ENCODE results near the gene APBB3. TPM values are rescaled to one million over a fixed set of nuclear protein-coding genes. Genes with fewer than 3 reads are reported as not detected.

Gene APBB3
- total RNA-seq, 2 donors from 2014 or later, result 36.4 to 41.4 TPM

DNA sequence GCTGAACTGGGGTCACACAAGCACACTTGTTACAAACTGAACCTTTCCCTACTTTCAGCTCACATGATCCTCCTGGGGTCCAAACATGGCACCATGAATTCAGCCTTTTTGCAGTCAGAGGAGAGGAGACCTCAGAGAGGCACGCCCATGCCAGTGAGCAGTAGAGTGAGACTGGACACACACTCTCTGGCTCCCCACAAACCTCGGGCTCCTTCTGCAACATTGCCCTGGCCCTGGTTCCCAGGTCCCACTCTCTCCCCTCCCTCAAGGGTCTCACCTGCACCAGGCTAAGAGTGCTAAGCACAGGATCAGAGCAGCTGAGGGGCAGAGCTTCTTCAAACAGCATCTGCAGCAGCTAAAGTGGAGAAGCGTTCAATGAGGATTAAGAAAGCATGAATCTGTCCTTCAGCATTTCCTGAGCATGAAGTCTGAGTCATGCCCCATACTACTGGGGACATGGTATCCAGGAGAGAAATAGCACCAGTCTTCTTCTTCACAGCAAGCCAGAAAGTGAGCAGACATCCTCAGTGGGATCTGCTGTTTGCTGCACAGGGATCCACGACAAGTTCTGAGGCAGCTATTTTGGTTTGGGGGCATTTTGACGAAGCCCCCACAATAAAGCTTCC is 27.5 kb upstream of the APBB3 start:
- Mint-ChIP-seq H3K27ac (no peak overlapping the region), H3K36me3 (ENCODE audit: low read depth) (no peaks in the 10 kb centered on the region)

GRCh38 chr5:140590861-140591260 is 26.5 kb upstream of the APBB3 start:
- Mint-ChIP-seq H3K4me3 (no peak overlapping the region), H3K27me3 (ENCODE audit: insufficient read depth) (peaks cover 3% of the 10 kb centered on the region), H3K4me1 (peaks cover 3% of the 10 kb centered on the region), H3K36me3 (ENCODE audit: low read depth) (no peaks in the 10 kb centered on the region), H3K9me3 (peaks cover 6% of the 10 kb centered on the region), H3K27ac (peak overlapping the region; percentile 39)
- H3K4me1 ChIP-seq (ENCODE audit: control insufficient read depth, insufficient read depth, low read length), result no peaks in the 10 kb centered on the region
- no peak overlapping the region for H3K9ac ChIP-seq (ENCODE audit: extremely low read depth, low read length, poor library complexity, severe bottlenecking)
- no peaks in the 10 kb centered on the region for H3K27me3 ChIP-seq (ENCODE audit: control insufficient read depth, insufficient read depth, low read length, poor library complexity, severe bottlenecking)
- no peak overlapping the region for H3K27ac ChIP-seq (ENCODE audit: low read depth, low read length)
- no peaks in the 10 kb centered on the region for H3K36me3 ChIP-seq (ENCODE audit: control insufficient read depth, insufficient read depth, low read length)
- DNase-seq, result no peak
- 87 to 90% methylated on average over 5 to 7 of the region's 7 CpGs for WGBS, 2 experiments (ENCODE audit: insufficient coverage in 1 of 2, insufficient read length in 1 of 2)
- H3K9me3 ChIP-seq (ENCODE audit: control insufficient read depth, low read length), result no peaks in the 10 kb centered on the region
- H3K4me3 ChIP-seq (ENCODE audit: low read length), result no peak overlapping the region
- TF ChIP-seq, protein P1, sequence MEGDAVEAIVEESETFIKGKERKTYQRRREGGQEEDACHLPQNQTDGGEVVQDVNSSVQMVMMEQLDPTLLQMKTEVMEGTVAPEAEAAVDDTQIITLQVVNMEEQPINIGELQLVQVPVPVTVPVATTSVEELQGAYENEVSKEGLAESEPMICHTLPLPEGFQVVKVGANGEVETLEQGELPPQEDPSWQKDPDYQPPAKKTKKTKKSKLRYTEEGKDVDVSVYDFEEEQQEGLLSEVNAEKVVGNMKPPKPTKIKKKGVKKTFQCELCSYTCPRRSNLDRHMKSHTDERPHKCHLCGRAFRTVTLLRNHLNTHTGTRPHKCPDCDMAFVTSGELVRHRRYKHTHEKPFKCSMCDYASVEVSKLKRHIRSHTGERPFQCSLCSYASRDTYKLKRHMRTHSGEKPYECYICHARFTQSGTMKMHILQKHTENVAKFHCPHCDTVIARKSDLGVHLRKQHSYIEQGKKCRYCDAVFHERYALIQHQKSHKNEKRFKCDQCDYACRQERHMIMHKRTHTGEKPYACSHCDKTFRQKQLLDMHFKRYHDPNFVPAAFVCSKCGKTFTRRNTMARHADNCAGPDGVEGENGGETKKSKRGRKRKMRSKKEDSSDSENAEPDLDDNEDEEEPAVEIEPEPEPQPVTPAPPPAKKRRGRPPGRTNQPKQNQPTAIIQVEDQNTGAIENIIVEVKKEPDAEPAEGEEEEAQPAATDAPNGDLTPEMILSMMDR (conservative IDR thresholded peaks at IDR 0.05), result no peak

More for the DNA sequence above, 27.5 kb upstream of the APBB3 start:
- Histone ChIP-seq H3K27me3 (ENCODE audit: control insufficient read depth, insufficient read depth, low read length, poor library complexity, severe bottlenecking) (no peaks in the 10 kb centered on the region), H3K9ac (ENCODE audit: extremely low read depth, low read length, poor library complexity, severe bottlenecking) (no peak overlapping the region), H3K4me3 (ENCODE audit: low read length) (no peak overlapping the region), H3K36me3 (ENCODE audit: control insufficient read depth, insufficient read depth, low read length) (no peaks in the 10 kb centered on the region), H3K27ac (ENCODE audit: low read depth, low read length) (no peak overlapping the region), H3K4me1 (ENCODE audit: control insufficient read depth, insufficient read depth, low read length) (no peaks in the 10 kb centered on the region), H3K9me3 (ENCODE audit: control insufficient read depth, low read length) (no peaks in the 10 kb centered on the region)
- peaks cover 3% of the 10 kb centered on the region for H3K27me3 Mint-ChIP-seq (ENCODE audit: insufficient read depth)
- H3K4me3 Mint-ChIP-seq, result no peak overlapping the region
- peaks cover 3% of the 10 kb centered on the region for H3K4me1 Mint-ChIP-seq
- DNase-seq, result no peak
- TF ChIP-seq, protein P1 (conservative IDR thresholded peaks at IDR 0.05), result no peak
- H3K9me3 Mint-ChIP-seq, result peaks cover 6% of the 10 kb centered on the region
- 86 to 87% methylated on average over 5 of the region's 5 CpGs for WGBS, 2 experiments (ENCODE audit: insufficient coverage in 1 of 2, insufficient read length in 1 of 2)

DNA sequence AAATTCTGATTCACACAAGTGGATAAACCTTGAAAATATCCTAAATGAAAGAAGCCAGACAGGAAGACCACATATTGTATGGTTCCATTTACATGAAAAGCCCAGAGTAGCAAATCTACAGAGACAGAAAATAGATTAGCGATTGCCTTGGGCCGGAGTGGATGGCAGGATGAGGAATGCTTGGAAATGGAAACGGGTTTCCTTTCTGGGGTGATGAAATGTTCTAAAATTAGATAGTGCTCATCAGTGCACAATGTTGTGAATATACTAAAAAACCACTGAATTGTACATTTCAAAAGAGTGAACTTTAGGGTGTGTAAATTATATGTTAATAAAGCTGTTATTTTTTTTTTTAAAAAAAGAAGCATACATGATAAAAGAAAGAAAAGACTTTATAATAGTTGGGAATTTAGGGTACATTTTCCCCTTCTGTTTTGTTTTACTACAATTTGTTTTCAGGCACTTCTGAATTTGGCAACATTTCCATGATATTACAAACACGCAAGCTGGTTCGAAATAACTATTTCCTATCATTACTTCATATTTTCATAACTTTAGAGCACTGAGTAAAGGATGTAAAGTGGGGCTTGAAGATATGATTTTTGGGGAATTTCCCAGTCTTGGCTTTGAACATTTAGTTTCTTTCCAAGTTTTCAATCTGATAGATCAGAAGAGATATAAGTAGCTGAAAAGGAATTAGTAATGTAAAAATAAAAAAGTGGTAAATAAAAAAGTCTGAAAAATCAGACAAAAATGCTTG is 24.1 kb upstream of the APBB3 start:
- peaks cover 3% of the 10 kb centered on the region for H3K27me3 Mint-ChIP-seq (ENCODE audit: insufficient read depth)
- no peak overlapping the region for H3K27ac ChIP-seq (ENCODE audit: low read depth, low read length)
- TF ChIP-seq, protein P1 (conservative IDR thresholded peaks at IDR 0.05), result no peak
- H3K4me1 ChIP-seq (ENCODE audit: control insufficient read depth, insufficient read depth, low read length), result no peaks in the 10 kb centered on the region
- H3K36me3 Mint-ChIP-seq (ENCODE audit: low read depth), result peaks cover under 1% of the 10 kb centered on the region
- no peak overlapping the region for H3K4me3 ChIP-seq (ENCODE audit: low read length)
- no peaks in the 10 kb centered on the region for H3K9me3 ChIP-seq (ENCODE audit: control insufficient read depth, low read length)
- no peak for DNase-seq
- H3K9ac ChIP-seq (ENCODE audit: extremely low read depth, low read length, poor library complexity, severe bottlenecking), result no peak overlapping the region
- no peaks in the 10 kb centered on the region for H3K36me3 ChIP-seq (ENCODE audit: control insufficient read depth, insufficient read depth, low read length)
- 80 to 95% methylated on average over 1 to 5 of the region's 5 CpGs for WGBS, 2 experiments (ENCODE audit: insufficient coverage in 1 of 2, insufficient read length in 1 of 2)
- peaks cover 3% of the 10 kb centered on the region for H3K4me1 Mint-ChIP-seq
- no peaks in the 10 kb centered on the region for H3K27me3 ChIP-seq (ENCODE audit: control insufficient read depth, insufficient read depth, low read length, poor library complexity, severe bottlenecking)
- H3K27ac Mint-ChIP-seq, result no peak overlapping the region
- H3K4me3 Mint-ChIP-seq, result no peak overlapping the region
- H3K9me3 Mint-ChIP-seq, result peaks cover 12% of the 10 kb centered on the region
